Prostate gland (tissue), 2 donors: Measurements from ENCODE around the gene STAC.

Source experiments
- POLR2A ChIP-seq: fragments of 450-650 bp; IDR thresholded peaks from one replicate; pipeline ENCODE4 v1.6.1; 2016; ENCODE audit warnings: antibody characterized with exemption, mild to moderate bottlenecking
- POLR2AphosphoS5 ChIP-seq: sonication (generic); formaldehyde crosslinking; IDR thresholded peaks from one replicate; pipeline ENCODE4 v1.6.1; 2017; ENCODE audit warnings: antibody characterized with exemption
- TF ChIP-seq, protein P1 (sequence below), 4 experiments: fragments of 200-600 bp in 2 of 4; fragments of 450-650 bp in 2 of 4; sonication (generic) in 2 of 4; IDR thresholded peaks; 1 replicate in 3 of 4; 2 replicates in 1 of 4; pipeline ENCODE4 v1.5.1; 2016 to 2019; ENCODE audit warnings: antibody characterized with exemption in 4 of 4, mild to moderate bottlenecking in 2 of 4, moderate library complexity in 2 of 4

DNA sequence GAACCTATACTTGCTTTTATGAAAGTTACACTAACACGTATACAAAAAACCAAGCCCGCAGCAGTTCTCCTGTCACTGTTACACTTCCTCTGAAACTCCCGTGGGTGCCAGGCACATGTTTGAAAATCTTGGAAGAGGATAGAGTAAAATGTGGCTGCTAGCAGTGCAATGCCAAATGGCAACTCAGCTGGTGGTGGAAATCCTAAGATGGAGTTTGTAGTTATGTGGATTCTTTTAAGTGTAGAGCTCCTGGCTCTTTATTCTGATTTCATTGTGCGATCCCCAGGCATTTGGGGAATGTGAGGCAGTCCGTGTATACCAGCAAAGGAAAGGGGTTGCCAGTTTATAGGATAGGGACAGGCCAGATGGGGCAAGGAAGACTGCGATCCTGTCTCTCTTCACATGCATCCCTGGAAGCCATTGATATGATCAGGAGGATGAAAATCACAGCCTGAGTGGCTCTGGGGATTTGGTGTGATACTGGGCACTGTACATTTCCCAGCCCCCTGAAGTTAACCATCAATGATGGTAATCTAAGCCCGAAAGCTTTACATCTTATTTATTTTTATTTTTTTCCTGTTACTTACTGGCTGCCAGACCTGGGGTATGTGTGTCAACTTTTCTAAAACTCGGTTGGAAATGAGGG lies 1.1 kb downstream of the STAC start:
- TF ChIP-seq, protein P1, sequence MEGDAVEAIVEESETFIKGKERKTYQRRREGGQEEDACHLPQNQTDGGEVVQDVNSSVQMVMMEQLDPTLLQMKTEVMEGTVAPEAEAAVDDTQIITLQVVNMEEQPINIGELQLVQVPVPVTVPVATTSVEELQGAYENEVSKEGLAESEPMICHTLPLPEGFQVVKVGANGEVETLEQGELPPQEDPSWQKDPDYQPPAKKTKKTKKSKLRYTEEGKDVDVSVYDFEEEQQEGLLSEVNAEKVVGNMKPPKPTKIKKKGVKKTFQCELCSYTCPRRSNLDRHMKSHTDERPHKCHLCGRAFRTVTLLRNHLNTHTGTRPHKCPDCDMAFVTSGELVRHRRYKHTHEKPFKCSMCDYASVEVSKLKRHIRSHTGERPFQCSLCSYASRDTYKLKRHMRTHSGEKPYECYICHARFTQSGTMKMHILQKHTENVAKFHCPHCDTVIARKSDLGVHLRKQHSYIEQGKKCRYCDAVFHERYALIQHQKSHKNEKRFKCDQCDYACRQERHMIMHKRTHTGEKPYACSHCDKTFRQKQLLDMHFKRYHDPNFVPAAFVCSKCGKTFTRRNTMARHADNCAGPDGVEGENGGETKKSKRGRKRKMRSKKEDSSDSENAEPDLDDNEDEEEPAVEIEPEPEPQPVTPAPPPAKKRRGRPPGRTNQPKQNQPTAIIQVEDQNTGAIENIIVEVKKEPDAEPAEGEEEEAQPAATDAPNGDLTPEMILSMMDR (IDR thresholded peaks at IDR 0.05): no peak
- TF ChIP-seq POLR2A (no peak), POLR2AphosphoS5 (no peak)
